ENCODE results near the gene ACSL1.

Gene ACSL1

GRCh38 chr4:184752496-184753275, 73.1 kb downstream of the ACSL1 start:
- no peak for TF ChIP-seq REST (IDR thresholded peaks at IDR 0.05; ENCODE audit: insufficient read depth in 1 of 2, low read depth in 2 of 2, low read length in 2 of 2)
- no peak for TF ChIP-seq TAF1 (IDR thresholded peaks at IDR 0.05; ENCODE audit: borderline replicate concordance, insufficient read depth, low read length)
- TF ChIP-seq SIN3A (IDR thresholded peaks at IDR 0.05; ENCODE audit: borderline replicate concordance, insufficient read depth, low read length) = no peak
- TF ChIP-seq POLR2AphosphoS5 (IDR thresholded peaks at IDR 0.05; ENCODE audit: low read depth, low read length) = no peak
- no peak for TF ChIP-seq FOXP2 (optimal IDR thresholded peaks at IDR 0.05; ENCODE audit: borderline replicate concordance, extremely low read depth, extremely low read length, insufficient read depth)

GRCh38 chr4:184751585-184751956, 74.2 kb downstream of the ACSL1 start:
- TF ChIP-seq SIN3A (IDR thresholded peaks at IDR 0.05; ENCODE audit: borderline replicate concordance, insufficient read depth, low read length) = no peak

- TF ChIP-seq REST (IDR thresholded peaks at IDR 0.05; ENCODE audit: insufficient read depth in 1 of 2, low read depth in 2 of 2, low read length in 2 of 2) (no peak), TAF1 (IDR thresholded peaks at IDR 0.05; ENCODE audit: borderline replicate concordance, insufficient read depth, low read length) (no peak), SIN3A (IDR thresholded peaks at IDR 0.05; ENCODE audit: borderline replicate concordance, insufficient read depth, low read length) (no peak), POLR2AphosphoS5 (IDR thresholded peaks at IDR 0.05; ENCODE audit: low read depth, low read length) (no peak), FOXP2 (optimal IDR thresholded peaks at IDR 0.05; ENCODE audit: borderline replicate concordance, extremely low read depth, extremely low read length, insufficient read depth) (no peak)
Observed at GRCh38 chr4:184750926-184751584, 74.7 kb downstream of the ACSL1 start.

- TF ChIP-seq POLR2AphosphoS5 (IDR thresholded peaks at IDR 0.05; ENCODE audit: low read depth, low read length) (no peak), SIN3A (IDR thresholded peaks at IDR 0.05; ENCODE audit: borderline replicate concordance, insufficient read depth, low read length) (no peak), FOXP2 (optimal IDR thresholded peaks at IDR 0.05; ENCODE audit: borderline replicate concordance, extremely low read depth, extremely low read length, insufficient read depth) (no peak)
Observed at GRCh38 chr4:184748251-184748652, 77.5 kb downstream of the ACSL1 start.

- no peak for TF ChIP-seq SIN3A (IDR thresholded peaks at IDR 0.05; ENCODE audit: borderline replicate concordance, insufficient read depth, low read length)
- TF ChIP-seq REST (IDR thresholded peaks at IDR 0.05; ENCODE audit: insufficient read depth in 1 of 2, low read depth in 2 of 2, low read length in 2 of 2) = no peak
- TF ChIP-seq TAF1 (IDR thresholded peaks at IDR 0.05; ENCODE audit: borderline replicate concordance, insufficient read depth, low read length) = no peak
- no peak for TF ChIP-seq FOXP2 (optimal IDR thresholded peaks at IDR 0.05; ENCODE audit: borderline replicate concordance, extremely low read depth, extremely low read length, insufficient read depth)
- TF ChIP-seq POLR2AphosphoS5 (IDR thresholded peaks at IDR 0.05; ENCODE audit: low read depth, low read length) = no peak
Observed at GRCh38 chr4:184747034-184747830, 78.5 kb downstream of the ACSL1 start.
